ENCODE results near the gene KRTAP10-3.

GRCh38 chr21:44558695-44559094, at the start of gene KRTAP10-3:
- TF ChIP-seq NFE2L1 (tag; IDR thresholded peaks at IDR 0.05; ENCODE audit: borderline replicate concordance, low read depth) (no peak), CXXC5 (CRISPR knock-in tag; IDR thresholded peaks at IDR 0.05) (no peak), PBX2 (CRISPR knock-in tag; IDR thresholded peaks at IDR 0.05; ENCODE audit: low read depth) (no peak), PBX2 (tag; conservative IDR thresholded peaks at IDR 0.05; ENCODE audit: low read depth) (no peak), SAP30 (IDR thresholded peaks at IDR 0.05; ENCODE audit: borderline replicate concordance, insufficient read depth, low read depth, low read length, poor library complexity, severe bottlenecking) (no peak), NBN (IDR thresholded peaks at IDR 0.05; ENCODE audit: low read depth) (no peak), ZNF324 (CRISPR knock-in tag; IDR thresholded peaks at IDR 0.05) (no peak), EZH2 (IDR thresholded peaks at IDR 0.05; ENCODE audit: borderline replicate concordance, low read depth, low read length) (no peak), CTCF (IDR thresholded peaks at IDR 0.05 in 2 of 3, conservative IDR thresholded peaks at IDR 0.05 in 1 of 3; ENCODE audit: insufficient read depth in 2 of 3, low read depth in 1 of 3, low read length in 3 of 3) (no peak), POLR2AphosphoS2 (IDR thresholded peaks at IDR 0.05; ENCODE audit: low read length) (no peak), BHLHE40 (IDR thresholded peaks at IDR 0.05; ENCODE audit: low read length) (no peak)
